ENCODE measurements around the gene ADAMTS4.
A peak's percentile ranks its signal among the peaks of the same experiment; 100 is the strongest.

Gene ADAMTS4

GRCh38 chr1:161171191-161171590, 27.7 kb downstream of the ADAMTS4 start:
- CTCF ChIA-PET, result interaction anchor here (0.7 to 3.8 kb wide), 6 partner anchors 9 to 1062 kb away, joined by 3 to 14 read pairs (median 3); no protein-coding TSS in a partner anchor

DNA sequence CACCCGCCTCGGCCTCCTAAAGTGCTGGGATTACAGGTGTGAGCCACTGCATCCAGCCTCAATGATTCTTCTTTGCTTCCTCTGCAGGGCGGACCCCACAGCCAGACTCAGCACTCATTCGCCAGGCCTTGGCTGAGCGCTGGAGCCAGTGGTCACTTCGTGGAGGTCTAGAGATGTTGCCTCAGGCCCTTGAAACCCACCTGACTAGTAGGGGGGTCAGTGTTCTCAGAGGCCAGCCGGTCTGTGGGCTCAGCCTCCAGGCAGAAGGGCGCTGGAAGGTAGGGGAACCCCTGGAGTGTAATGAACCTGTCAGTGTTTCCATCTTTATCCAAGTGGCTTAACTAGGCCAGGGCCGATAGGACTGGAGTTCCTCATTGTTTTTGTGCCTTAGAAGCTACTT, 29.9 kb downstream of the ADAMTS4 start:
- DNase-seq (ENCODE audit: low read depth, low spot score), result no peak
- no peak overlapping the region for H3K4me3 ChIP-seq (ENCODE audit: low read depth, low read length)
- TF ChIP-seq CTCF (IDR thresholded peaks at IDR 0.05; ENCODE audit: insufficient read depth, low read length, missing control alignments), result no peak
- ChIA-PET POLR2A (no interaction called here), CTCF (interaction anchor here (2.8 to 3.8 kb wide), 2 partner anchors 12 to 23 kb away, joined by 14 read pairs; no protein-coding TSS in a partner anchor)

More at GRCh38 chr1:161171191-161171590, 27.7 kb downstream of the ADAMTS4 start:
- TF ChIP-seq CTCF (IDR thresholded peaks at IDR 0.05; ENCODE audit: insufficient read depth, low read length, missing control alignments), result no peak
- no peak for DNase-seq (ENCODE audit: low read depth, low spot score)
- POLR2A ChIA-PET, result interaction anchor here (1.4 kb wide), 1 partner anchor 11 kb away, joined by 4 read pairs; no protein-coding TSS in a partner anchor
- H3K4me3 ChIP-seq (ENCODE audit: low read depth, low read length), result no peak overlapping the region

DNA sequence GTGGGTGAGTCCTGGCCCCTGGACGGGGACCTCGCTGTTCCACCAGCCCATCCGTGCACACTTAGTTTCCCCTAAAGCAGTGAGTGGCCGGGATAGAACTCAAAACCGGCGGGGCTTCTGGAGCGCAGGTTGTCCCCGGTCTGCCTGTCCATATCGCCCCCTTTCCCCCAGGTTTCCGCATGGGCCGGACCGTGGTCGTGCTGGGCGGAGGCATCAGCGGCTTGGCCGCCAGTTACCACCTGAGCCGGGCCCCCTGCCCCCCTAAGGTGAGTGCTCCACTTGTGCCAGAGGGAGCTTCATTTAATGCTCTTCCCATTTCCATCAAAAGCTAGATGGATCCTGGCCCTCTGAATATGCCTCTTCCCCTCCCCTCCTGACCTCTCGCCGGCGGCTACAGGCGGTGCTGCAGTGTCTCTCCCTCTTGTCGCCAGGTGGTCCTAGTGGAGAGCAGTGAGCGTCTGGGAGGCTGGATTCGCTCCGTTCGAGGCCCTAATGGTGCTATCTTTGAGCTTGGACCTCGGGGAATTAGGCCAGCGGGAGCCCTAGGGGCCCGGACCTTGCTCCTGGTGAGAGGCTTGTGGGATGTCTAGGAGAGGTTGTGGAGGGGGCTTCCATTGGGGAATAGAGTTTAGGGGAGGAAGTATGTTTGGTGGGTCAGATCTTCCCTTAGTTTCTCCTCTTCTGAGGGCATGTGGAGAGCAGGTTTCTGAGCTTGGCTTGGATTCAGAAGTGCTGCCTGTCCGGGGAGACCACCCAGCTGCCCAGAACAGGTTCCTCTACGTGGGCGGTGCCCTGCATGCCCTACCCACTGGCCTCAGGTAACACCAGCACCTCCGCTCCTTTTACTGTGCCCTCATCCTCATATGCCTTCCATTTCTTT, 31.9 kb downstream of the ADAMTS4 start:
- POLR2A ChIA-PET, result interaction anchor here (0.6 to 2.1 kb wide), 5 partner anchors 9 to 153 kb away, joined by 3 to 10 read pairs (median 3); partner anchors contain the start of genes B4GALT3 and NDUFS2
- TF ChIP-seq CTCF (IDR thresholded peaks at IDR 0.05; ENCODE audit: insufficient read depth, low read length, missing control alignments), result no peak
- peak overlapping the region; percentile 93 for H3K4me3 ChIP-seq (ENCODE audit: low read depth, low read length)
- no peak for DNase-seq (ENCODE audit: low read depth, low spot score)
- CTCF ChIA-PET, result interaction anchor here (0.8 to 3.2 kb wide), 13 partner anchors 9 to 215 kb away, joined by 3 to 24 read pairs (median 5); partner anchors contain the start of genes B4GALT3, NDUFS2, TOMM40L and UFC1

DNA sequence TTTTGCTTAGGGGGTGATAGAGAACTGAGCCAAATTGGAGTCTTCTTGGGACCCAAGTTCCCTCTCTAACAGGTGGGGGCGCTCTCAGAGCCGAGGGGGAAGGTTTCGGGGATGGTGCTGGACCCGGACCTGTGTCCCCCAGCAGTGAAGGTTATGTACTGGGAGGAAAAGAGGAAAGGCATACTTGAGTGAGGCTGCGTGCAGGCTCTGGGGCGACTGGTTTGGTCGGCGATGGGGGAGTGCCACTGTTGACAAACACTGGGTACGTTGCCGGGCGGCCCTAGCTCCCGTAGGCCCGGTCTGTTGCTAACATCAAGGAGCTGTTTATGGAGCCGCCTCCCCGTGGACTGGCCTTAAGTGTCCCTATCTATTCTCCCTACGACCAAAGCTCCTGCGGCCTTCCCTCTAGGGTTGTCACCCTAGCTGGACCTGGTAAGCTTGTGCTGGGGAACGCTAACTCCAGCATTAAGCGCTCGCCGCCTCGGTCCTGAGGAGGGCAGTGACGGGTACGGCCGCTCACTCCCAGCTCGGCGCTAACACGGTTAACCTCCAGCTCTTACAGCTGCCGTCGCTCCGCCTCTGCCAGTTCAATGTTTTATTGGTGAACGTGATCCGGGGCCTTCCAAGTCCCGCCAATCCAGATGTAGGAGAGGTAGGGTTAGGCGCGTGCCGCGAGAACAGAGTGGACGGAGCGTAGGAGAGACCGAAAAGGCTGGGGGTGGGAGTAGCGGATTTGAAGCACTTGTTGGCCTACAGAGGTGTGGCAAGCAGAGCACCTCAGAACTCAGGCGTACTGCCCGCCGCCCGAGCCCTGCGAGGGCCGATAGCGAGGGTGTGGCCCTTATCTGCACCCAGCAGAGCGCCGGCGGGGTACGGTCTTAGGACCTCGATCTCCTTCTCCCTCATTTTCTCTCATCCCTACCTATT, 32.8 kb downstream of the ADAMTS4 start, which contains the start of gene PPOX:
TSS of gene PPOX (plus strand) at position 685 of the 927 bp plus-strand sequence. CDS start 422 bp downstream, outside the sequence.
- CTCF ChIA-PET, result interaction anchor here (0.7 to 3.2 kb wide), 18 partner anchors 9 to 216 kb away, joined by 3 to 24 read pairs (median 4); partner anchors contain the start of genes B4GALT3, NDUFS2, TOMM40L and UFC1
- POLR2A ChIA-PET, result interaction anchor here (0.8 to 2.1 kb wide), 6 partner anchors 8 to 33 kb away, joined by 3 to 10 read pairs (median 4); partner anchors contain the start of genes B4GALT3, DEDD and UFC1
- DNase-seq (ENCODE audit: low read depth, low spot score), result peak; percentile 91

More for the DNA sequence above, 32.8 kb downstream of the ADAMTS4 start, which contains the start of gene PPOX:
- TF ChIP-seq CTCF (IDR thresholded peaks at IDR 0.05; ENCODE audit: insufficient read depth, low read length, missing control alignments), result peak; percentile 52
- peak within 1 kb of the TSS; percentile 93 for H3K4me3 ChIP-seq (ENCODE audit: low read depth, low read length)

All from AG04449 (cell line).